Right lobe of liver (tissue), 6 donors: Measurements from ENCODE around the gene TJP1. TPM values are rescaled to one million over a fixed set of nuclear protein-coding genes. Genes with fewer than 3 reads are reported as not detected.
"Not testable (repeated sequence)": the region's sequence is repeated elsewhere in the genome, so short reads cannot be mapped to it uniquely, and the experiment has no call there.

Experiments
- ATAC-seq, 4 donors: fragments of 200-7000 bp; cut with Tn5 transposase; one replicate each; pipeline ENCODE4 v1.9.1; 2020; ENCODE audit warnings: mild to moderate bottlenecking in 4 of 4, moderate library complexity in 4 of 4
- DNase-seq, 3 donors: peaks; one replicate each; pipeline ENCODE4 v3.0.0-alpha.2; 2020
- H3K27ac ChIP-seq, 3 donors: fragments of 200-600 bp; one replicate each; pipeline ENCODE4 v1.8.0; 2022
- H3K27me3 ChIP-seq, 2 donors: fragments of 200-600 bp; one replicate each; pipeline ENCODE4 v1.8.0; 2022
- H3K36me3 ChIP-seq, 4 donors: fragments of 200-600 bp; sonication (generic) in 1 of 4; one replicate each; pipeline versions ENCODE4 v1.5.1 to v1.8.0; 2017 to 2022; ENCODE audit warnings: control low read depth in 1 of 4
- H3K4me1 ChIP-seq, 4 donors: fragments of 200-600 bp; sonication (generic) in 1 of 4; one replicate each; pipeline versions ENCODE4 v1.5.1 to v1.8.0; 2017 to 2022; ENCODE audit warnings: control low read depth in 1 of 4
- H3K4me3 ChIP-seq, 3 donors: fragments of 200-600 bp; one replicate each; pipeline ENCODE4 v1.8.0; 2022
- H3K9me3 ChIP-seq, 4 donors: fragments of 200-600 bp; sonication (generic) in 1 of 4; one replicate each; pipeline versions ENCODE4 v1.5.1 to v1.8.0; 2017 to 2022; ENCODE audit warnings: control low read depth in 1 of 4
- CTCF ChIP-seq, 4 donors: fragments of 200-600 bp in 3 of 4; fragments of 450-650 bp in 1 of 4; IDR thresholded peaks; one replicate each; pipeline versions ENCODE4 v1.5.1 to v1.8.0; 2016 to 2022; ENCODE audit warnings: antibody characterized with exemption in 4 of 4, mild to moderate bottlenecking in 2 of 4
- POLR2A ChIP-seq: fragments of 450-650 bp; IDR thresholded peaks from one replicate; pipeline ENCODE4 v1.6.1; 2017; ENCODE audit warnings: antibody characterized with exemption, mild to moderate bottlenecking
- WGBS: methylation state at CpG from one replicate; pipeline ENCODE4 v1.1.6; 2018; ENCODE audit warnings: low coverage, low lambda C conversion rate; ENCODE audit not compliant: insufficient coverage; ENCODE audit errors: missing lambda C conversion rate; 5-methylcytosine and 5-hydroxymethylcytosine counted together
- intact Hi-C, 2 donors: fragments of 100-400 bp; cut with DNase I; formaldehyde crosslinking; loops; one replicate each; pipeline versions ENCODE4 v1.11.2 to v1.14.1; 2022
- total RNA-seq, 6 experiments: library from RNA; depleted of rRNA in 2 of 6; stranded (reverse); fragments of >200 nt in 2 of 6; fragmentation: NEBNext Ultra II Directional in 3 of 6; extraction: Animal tissue kit (Norgen Biotek cat#: 25700) in 3 of 6; gene quantifications; one replicate each; pipeline versions ENCODE4 v1.1.0 to v1.2.4, GENCODE V29; 2016 to 2023
- donor health status: DM: no; HTN: yes; CAD: no.
- donor health status: DM: no; HTN: no; CAD: no.
- donor health status: DM: no; HTN: no; CAD: no.
- donor health status: DM: no; HTN: yes; CAD: no.
- donor health status: DM: no; HTN: yes; CAD: no.

TJP1 gene
- total RNA-seq, 6 experiments from 2014 or later: 22.5 to 57.3 (median 35.9) TPM

DNA sequence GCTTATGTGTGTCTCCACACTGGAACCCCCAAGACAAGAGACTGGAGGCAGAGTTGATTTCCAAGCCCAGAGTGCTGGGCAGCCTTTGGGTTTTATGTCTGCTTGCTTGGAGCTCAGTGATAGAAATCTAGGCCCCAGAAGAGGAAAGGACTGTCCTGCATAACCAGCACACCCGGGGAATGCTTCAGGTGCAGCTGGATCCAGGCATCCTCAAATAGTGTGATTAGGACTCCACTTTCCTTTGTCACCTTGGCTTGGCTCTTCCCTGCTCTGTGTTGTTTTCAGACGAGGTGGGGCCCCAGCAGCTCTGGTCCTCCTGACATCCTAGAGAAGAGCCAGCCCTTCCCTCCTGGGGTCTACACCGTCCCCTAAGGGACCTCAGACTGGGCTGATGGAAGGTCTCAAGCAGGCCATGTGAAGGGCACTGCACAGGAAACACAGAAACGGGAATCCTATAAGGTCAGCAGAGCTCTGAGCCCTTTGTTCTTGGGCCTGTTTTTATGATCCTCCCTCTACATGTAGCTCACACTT, 143.7 kb downstream of the TJP1 start:
- no peak for TF ChIP-seq CTCF (IDR thresholded peaks at IDR 0.05)
- TF ChIP-seq POLR2A: no peak
- no peak for ATAC-seq
- WGBS: 73% methylated on average over 2 of the region's 4 CpGs

GRCh38 chr15:29677871-29678461, 144.3 kb downstream of the TJP1 start:
- no peak for TF ChIP-seq CTCF (IDR thresholded peaks at IDR 0.05)
- no peak for TF ChIP-seq POLR2A
- no peaks in the 10 kb centered on the region for H3K36me3 ChIP-seq
- 83% methylated on average over 3 of the region's 10 CpGs for WGBS
- DNase-seq (no peak), ATAC-seq (no peak)
- no peak overlapping the region for H3K27ac ChIP-seq
- H3K4me3 ChIP-seq: no peak overlapping the region
- H3K4me1 ChIP-seq: peaks cover 0 to 8% (median 0%) of the 10 kb centered on the region in 4 donors
- no peaks in the 10 kb centered on the region for H3K27me3 ChIP-seq
- no peaks in the 10 kb centered on the region for H3K9me3 ChIP-seq
- intact Hi-C loops: no loop called here

More for the DNA sequence above, 143.7 kb downstream of the TJP1 start:
- no peak for DNase-seq
- H3K36me3 ChIP-seq: no peaks in the 10 kb centered on the region
- H3K27ac ChIP-seq: no peak overlapping the region
- H3K27me3 ChIP-seq: no peaks in the 10 kb centered on the region
- H3K9me3 ChIP-seq: no peaks in the 10 kb centered on the region
- H3K4me1 ChIP-seq: peaks cover 0 to 8% (median 0%) of the 10 kb centered on the region in 4 donors
- H3K4me3 ChIP-seq: no peak overlapping the region
- intact Hi-C loops: no loop called here

GRCh38 chr15:29677455-29677854, 144.8 kb downstream of the TJP1 start:
- H3K9me3 ChIP-seq: no peaks in the 10 kb centered on the region
- no peaks in the 10 kb centered on the region for H3K36me3 ChIP-seq
- TF ChIP-seq CTCF (IDR thresholded peaks at IDR 0.05) (no peak), POLR2A (no peak)
- no peak for DNase-seq
- peaks cover 0 to 8% (median 0%) of the 10 kb centered on the region in 4 donors for H3K4me1 ChIP-seq
- no peak overlapping the region for H3K27ac ChIP-seq
- 74% methylated on average over 3 of the region's 4 CpGs for WGBS
- H3K4me3 ChIP-seq: no peak overlapping the region
- no peaks in the 10 kb centered on the region for H3K27me3 ChIP-seq
- no peak for ATAC-seq
- intact Hi-C loops: no loop called here

DNA sequence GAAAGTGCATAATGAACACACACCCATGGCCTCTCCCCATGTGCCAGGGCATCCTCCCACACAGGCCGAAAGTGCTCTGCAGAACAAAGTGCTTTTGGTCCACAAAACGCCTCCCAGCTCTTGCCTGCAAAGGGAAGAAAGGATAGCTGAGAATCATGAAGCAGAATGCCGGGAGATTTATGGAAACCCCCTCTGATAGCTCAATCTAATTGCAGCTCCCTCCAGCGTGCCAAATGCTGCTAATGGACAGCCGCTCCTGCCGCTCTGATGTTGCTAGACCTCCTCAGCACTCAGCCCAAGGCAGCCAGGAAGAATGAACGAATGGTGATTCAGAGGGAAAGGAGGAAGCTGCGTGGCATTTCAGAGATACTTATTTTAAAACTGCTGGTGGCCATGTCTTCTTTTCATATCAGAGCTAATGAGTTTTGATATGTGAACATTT, 145.3 kb downstream of the TJP1 start:
- ATAC-seq (no peak), DNase-seq (no peak)
- intact Hi-C loops: no loop called here
- H3K4me1 ChIP-seq: peaks cover 0 to 8% (median 0%) of the 10 kb centered on the region in 4 donors
- no peak overlapping the region for H3K4me3 ChIP-seq
- WGBS: 56% methylated on average over 2 of the region's 8 CpGs
- TF ChIP-seq CTCF (IDR thresholded peaks at IDR 0.05): no peak
- no peak for TF ChIP-seq POLR2A
- no peaks in the 10 kb centered on the region for H3K36me3 ChIP-seq
- no peak overlapping the region for H3K27ac ChIP-seq
- no peaks in the 10 kb centered on the region for H3K27me3 ChIP-seq
- no peaks in the 10 kb centered on the region for H3K9me3 ChIP-seq

GRCh38 chr15:29676374-29676960, 145.8 kb downstream of the TJP1 start:
- intact Hi-C loops, H3K27me3 ChIP-seq, H3K27ac ChIP-seq, H3K4me3 ChIP-seq, H3K4me1 ChIP-seq, ATAC-seq, H3K36me3 ChIP-seq, DNase-seq, H3K9me3 ChIP-seq: not testable (repeated sequence)
- 75% methylated on average over 10 of the region's 13 CpGs for WGBS
